Astrocyte of the hippocampus (primary cell): Measurements from ENCODE around the gene RERE.

Source experiments
- DNase-seq: peaks from one replicate; pipeline ENCODE4 v3.0.0; 2011; ENCODE audit warnings: low read depth, low spot score

The RERE gene

DNA sequence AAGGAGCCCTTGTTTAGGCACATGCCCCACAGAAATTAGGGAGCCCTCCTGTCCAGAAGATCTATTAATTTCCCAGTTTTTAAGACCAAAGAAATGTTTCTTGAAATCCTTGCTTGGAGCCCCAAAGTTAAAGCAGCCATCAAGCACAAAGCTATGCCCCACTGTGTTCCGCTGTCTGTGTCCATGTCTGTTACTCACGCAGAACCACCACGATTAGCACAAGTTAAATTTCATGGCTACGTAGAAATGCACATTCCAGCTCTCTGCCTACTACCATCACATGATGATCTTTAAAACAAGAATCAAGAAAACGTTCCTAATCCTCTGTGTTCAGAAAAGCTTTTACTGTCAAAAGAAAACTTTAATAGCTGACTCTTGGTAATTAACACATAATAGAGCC lies 238.5 kb downstream of the RERE start:
- DNase-seq, result no peak

DNA sequence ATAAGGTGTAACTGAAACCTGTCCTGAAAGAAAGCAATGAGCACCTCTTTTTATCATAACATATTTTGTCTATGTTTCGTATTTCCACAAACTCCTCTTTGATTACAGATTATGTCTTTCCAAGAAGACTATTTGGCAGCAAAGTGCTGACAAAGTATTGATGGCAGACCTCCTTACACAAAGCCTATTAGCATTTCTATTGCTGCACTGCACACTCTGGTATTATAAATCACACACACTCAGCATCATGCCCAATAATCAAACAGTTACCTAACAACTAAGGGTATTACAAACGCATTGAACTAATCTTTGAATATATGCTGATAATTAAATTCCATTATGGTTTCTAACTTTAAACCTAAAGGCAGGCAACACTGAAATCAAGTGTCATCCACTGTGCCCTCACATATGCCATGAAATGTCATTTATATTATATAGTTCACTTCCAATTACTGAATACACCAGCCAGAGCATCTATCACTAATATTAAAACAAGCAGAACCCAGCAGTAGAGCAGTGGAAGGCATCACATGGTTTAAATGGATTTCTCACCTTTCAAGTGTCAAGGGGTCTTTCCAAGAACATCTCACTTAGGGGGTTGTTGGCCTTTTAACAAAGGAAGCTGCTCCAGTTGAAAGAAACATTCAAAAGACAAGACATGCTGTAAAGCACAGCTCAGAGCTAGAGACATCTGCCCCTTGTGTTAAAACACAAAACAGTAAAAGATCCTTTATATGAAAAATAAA lies 239.1 kb downstream of the RERE start:
- no peak for DNase-seq

DNA sequence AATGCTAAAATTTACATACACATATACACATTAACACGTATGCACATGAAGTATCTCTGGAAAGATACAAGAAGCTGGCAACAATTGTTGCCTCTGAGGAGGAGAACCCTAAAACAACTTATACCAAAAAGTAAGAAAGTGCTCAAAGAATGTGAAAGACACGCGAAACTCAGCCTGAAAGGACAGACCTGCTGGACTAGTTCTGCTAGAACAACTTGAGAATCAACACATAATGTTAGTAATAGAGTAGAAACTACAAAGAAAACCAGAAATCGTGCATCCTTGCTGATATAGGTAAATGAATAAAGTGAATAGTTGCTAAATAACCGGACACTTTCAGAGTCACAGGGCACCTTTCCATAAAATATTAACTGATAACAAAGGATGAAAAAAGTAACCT lies 242.5 kb downstream of the RERE start:
- DNase-seq, result no peak

DNA sequence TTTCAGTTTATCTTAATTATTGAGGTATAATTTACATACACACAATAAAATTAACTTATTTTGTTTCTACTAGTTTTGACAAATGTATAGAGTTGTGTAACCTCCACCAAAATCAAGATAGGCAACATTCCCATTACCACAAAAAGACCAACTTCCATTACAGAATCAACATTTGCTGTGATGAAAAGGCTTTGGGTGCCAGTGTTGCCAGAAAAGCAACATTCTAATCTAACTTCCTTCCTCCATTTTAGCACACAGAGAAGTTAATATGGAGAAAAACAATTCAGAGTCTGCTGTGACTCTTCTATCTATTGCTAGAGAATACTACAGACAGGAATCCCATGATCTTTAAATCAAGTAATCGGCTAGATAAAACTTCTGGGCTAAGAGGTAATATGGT lies 245.3 kb downstream of the RERE start:
- DNase-seq, result no peak

DNA sequence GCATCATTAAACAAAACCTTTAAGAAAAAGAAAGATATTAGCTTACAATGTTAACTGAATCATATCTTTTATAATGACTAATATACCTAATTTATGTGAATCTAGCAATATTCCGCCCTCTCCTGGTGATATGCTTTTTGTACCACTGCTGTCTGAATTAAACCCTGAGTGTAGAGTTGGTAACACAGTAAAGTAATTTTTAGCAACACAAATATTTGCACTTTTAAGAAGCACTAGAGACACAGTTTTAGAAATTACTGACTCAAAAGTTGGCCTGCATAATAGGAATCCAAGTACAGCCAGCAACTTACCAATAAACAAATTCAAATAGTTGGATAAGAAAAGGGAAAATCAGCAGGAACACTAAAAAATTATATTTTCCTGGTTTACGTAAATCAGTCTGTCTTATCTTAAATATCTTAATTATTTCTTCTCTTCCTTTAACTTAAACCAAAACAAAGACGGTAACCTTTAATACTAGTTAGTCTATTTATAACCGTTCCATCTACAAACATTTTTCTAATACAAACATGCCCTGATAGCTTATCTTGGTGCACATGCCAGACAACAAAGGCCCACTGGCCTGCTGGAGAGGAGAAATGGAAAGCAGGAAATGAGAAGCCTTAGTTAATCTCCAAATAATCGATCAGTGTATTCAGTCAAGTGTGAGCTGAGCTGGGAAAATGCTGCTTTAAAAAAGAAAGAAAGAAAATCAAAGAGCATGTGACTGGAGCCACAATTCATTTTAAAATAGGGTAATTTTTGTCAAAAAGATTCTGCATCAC lies 246.0 kb downstream of the RERE start:
- DNase-seq, result peak; percentile 40

DNA sequence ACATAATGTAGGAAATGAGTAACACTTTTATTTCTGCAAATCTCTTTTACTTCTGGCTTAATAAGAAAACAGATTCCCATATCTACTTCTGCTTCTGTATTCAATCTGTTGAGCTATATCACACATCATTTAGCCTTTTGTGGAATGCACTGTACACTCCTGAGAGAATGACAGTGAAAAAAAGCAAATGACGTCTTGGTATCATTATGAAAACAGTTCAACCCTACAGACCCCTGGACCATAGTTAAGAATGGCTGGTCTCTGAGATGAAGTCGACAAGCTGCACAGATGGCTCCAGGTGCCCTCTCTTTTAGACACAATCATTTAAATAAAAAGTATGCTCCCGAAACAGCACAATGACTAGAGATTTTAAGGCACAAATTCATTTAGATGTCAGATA lies 247.0 kb downstream of the RERE start:
- DNase-seq, result no peak

DNA sequence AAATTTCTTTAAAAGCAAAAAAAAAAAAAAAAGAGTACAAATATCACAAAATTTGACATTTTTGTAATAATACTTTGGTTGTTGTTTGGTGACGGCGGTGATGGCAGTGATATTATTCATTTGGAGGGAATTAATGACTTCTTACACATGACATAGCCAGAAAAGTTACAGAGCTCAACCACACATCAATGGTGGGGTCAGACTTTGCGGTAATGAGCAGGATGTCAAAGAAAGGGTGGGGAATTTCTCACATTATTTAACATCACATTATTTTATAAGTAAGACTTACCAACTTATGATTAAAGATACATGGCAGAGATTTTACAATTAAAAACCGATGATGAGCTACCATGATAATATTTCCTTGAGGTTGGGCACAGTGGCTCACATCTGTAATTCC lies 248.2 kb downstream of the RERE start:
- no peak for DNase-seq

DNA sequence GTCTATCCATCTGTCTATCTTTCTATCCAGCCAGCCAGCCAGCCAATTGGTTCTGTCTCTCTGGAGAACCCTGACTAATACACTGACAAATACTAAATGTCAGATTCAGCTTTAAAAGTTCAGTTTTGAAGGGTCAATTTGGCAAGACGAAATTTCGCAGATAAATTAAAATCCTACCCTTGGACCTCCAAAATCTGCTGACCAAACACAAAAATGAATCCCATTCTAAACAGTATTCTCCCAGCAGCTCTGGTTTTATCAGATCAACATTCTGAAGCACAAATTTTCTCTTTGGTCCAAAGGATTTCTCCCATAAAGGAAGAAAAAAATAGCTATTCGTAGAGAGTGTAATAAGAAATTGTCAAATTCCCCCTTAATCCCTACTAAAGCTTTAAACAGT lies 248.6 kb downstream of the RERE start:
- DNase-seq, result no peak

DNA sequence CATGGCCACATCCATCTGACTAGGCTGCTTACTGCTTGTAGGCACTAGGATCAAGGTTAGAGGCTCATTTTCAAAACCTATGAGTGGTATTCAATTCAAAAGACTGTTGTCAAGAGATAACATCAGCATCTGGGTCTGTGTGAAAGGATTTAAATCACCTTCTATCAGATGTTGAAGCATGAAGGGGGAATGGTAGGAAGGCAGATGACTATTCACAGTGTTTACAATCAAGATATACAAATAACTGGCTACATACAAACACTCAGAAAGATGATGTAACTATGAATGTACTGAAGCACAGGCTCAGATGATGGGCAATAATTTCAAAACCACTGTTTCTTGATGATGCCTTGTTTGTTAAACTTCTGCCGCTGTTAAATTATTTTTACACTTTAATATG lies 250.3 kb downstream of the RERE start:
- DNase-seq, result no peak

DNA sequence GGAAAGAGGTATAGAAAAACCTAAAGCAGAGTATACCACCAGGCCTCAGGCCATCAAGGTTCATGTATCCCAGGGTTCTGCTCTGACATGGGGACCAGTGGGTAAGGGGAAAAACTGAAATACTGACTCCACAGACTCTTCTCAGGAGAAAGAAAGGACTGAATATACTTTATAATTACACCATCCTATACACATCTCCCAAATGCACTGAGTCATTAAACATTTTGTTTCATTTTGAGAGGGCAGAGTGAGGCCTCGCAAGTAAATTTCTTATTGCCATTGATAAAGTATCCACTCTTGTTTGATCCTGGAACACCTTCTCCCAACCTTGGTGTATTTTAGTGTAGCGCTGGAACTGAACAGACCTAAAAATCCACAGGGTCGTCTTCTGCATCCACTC lies 251.6 kb downstream of the RERE start:
- no peak for DNase-seq

DNA sequence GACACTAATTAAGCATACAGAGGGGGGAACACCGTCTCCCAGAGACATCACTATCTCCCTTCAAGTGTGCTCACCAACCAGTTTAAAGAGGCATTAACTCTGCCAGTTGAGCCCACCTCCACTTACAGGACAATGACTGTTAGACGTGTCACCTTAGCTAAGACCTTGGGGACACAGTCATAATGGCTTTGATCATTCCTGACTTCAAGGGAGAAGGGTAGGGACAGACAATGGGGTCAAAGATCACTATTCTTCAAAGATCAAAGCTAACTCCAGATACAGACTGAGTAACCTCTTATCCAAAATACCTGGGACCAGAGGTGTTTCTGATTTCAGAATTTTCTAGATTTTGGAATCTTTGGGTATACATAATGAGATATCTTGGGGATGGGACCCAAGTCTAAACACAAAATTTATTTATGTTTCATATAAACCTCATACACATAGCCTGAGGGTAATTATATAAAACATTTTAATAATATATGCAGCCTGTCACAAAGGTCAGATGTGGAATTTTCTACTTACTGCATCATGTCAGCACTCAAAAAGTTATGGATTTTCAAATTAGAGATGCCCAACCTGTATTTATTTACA lies 253.4 kb downstream of the RERE start:
- no peak for DNase-seq

DNA sequence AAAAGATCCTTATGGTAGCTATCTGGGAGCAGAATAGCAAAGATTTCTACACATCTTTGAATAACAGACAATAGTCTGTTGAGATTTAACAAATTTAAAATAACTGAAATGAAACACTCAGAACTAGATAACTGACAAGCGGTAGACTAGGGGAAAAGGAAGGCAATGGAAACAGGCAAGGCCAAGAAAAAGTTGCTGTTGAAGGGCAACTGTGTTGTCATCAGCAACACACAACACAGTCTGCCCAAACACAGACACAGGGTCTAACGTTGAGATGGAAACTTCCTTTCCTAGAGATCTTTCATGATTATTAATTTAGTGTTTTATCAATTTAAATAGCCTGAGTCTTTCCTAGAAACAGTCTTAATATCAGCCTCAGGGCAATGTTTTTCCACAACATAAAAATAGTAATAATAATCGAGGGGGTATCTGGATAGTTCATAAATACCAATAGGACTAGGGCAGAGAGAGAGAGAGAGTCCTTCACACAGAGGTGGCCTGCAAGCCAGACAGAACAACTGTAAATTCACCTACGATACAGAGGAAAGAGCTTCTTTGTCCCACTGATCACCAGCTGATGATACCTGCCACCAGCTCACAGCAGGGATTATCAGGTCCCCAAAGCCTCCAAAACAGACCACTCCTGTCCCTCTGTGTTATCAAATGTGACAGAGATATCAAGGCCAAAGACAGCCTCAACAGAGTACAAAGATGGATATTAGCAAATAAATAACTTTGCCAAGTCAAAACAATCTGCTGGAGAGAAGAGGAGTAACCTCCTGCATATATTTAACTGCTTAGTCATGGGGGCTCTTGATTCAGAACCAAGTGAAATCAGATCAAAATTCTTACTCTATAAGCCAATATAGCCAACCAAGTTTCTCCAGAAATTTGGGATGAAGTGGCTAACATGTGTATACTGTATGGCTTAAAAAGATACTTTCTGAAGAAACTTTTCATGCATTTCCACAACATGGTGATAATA lies 254.3 kb downstream of the RERE start:
- peak; percentile 23 for DNase-seq

DNA sequence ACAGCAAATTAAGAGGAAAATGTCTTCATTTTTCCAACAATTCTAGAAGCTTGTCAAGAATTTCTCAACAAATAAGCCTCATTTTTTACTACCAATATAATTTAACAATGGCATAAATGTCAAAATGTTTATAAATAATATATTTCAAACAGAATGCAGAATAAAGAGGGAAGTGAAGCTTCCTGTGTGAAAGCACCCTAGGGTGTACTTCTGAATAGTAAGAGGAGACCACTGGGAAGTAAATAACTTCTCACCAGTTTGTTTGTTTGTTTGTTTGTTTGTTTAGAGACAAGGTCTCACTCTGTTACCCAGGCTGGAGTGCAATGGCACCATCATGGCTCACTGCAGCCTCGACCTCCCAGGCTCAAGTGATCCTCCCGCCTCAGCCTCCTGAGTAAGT lies 255.2 kb downstream of the RERE start:
- DNase-seq, result no peak

DNA sequence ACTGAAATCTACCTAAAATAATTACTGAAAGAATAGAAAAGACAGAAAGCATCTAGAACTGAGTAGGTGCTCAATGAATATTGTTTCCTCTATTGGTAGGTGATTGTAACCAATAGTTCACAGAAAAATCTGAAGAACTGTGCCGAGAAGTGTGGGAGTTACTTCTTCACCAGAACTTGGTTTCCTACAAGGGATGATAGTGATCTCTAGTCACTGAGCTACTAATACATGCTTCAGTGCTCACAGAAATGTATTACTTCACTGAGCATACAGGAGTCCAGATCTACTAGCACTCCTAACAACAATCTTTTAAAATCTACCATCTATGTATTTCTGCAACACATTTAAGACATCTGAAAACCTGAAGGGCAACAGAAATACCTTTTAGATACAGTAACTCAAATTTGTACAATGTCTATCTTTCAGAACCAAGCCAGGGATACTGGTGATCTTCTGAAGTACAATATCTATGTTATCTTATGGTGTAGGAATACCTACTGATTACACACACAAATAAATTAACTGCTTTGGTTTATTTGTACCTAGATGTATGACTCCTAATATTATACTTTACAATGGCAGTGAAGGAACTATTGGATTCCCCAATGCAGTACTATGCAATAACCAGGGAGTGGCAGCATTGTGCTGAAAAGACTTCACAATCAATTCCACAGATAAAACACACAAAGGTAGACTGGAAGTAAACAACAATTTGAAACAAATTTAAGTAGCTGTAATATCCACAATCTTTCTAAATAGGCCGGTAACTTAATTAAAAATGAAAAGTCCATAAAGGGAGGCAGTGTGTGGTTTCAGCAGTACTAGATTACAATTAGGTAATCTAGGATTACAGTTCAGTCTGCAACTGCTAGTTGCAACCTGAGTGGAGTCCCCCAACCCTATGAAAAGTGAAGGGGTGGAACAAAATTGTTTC lies 256.6 kb downstream of the RERE start:
- DNase-seq, result peak; percentile 60

DNA sequence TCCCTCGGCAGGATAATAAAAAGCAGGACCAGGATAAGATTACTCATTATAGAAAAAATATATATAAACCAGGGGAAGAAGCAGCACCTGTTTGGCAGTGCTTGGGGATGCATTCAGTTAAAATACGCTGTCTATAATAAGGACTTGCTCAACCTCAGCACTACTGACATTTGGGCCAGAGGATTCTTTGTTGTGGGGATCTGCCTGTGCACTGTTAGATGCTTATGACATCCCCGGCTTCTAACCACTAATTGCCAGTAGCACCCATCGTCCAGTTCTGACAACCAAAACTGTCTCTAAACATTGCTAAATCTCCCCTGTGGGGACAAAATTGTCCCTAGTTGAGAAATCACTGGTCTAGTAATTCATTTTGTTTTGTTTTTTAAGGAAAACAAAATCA lies 257.4 kb downstream of the RERE start:
- DNase-seq, result no peak

DNA sequence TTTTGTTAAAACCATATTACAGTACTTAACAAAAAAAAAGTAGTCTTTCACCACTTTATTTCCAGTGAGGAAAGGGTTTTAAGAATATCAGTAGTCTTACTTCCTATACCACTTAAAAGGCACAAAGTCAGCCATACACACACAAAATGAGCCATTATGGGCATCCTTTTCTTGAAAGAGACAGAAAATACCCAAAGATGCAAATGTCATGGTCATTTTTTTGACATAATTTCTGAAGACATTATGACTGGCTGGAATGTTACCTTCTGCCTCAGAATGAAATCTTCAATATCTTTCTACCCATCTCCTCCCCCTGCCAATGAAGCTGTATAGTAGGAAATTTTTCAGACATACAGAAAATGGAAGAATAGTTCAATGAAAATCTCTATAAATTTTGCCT lies 261.9 kb downstream of the RERE start:
- DNase-seq, result no peak

DNA sequence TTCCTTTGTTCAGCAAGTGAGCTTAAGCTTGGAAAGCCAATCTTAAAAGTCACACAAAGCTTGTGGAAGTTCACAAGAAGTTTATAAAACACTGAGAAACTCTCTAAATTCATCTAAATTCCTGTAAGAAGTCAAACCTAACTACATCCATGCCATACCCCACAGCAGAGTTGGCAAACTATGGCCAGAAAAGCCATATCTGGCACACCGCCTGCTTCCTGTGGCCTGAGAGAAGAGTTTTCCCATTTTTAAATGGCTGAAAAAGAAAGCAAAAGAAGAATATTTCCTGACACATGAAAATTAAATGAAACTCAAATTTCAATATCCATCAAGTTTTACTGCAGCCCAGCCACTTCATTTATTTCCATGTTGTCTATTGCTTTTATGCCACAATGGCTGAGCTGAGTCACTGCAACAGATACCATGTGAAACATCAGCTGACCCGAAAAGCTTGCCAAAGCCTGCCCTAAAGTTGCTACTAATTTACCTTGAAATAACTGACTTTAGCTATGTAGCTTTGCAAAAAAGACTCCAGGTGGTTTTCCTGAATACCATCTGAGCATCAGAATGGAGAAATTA lies 262.4 kb downstream of the RERE start:
- DNase-seq, result peak; percentile 67

DNA sequence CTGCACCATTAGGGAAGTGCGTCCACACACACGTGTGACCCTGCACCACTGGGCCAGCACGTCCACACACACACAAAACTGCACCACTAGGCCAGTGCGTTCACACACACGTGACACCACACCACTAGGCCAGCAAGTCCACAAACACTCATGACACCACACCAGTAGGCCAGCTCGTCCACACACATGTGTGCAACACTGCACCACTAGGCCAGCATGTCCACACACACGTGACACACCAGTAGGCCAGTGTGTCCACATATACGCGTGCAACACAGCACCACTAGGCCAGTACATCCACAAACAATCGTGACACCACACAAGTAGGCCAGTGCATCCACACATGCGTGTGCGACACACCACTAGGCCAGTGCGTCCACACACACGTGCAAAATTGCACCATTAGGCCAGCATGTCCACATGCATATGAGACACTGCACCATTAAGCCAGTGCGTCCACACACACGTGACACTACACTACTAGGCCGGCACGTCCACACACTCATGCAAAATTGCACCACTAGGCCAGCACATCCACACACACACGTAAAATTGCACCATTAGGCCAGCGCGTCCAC lies 264.5 kb downstream of the RERE start:
- DNase-seq, result no peak

DNA sequence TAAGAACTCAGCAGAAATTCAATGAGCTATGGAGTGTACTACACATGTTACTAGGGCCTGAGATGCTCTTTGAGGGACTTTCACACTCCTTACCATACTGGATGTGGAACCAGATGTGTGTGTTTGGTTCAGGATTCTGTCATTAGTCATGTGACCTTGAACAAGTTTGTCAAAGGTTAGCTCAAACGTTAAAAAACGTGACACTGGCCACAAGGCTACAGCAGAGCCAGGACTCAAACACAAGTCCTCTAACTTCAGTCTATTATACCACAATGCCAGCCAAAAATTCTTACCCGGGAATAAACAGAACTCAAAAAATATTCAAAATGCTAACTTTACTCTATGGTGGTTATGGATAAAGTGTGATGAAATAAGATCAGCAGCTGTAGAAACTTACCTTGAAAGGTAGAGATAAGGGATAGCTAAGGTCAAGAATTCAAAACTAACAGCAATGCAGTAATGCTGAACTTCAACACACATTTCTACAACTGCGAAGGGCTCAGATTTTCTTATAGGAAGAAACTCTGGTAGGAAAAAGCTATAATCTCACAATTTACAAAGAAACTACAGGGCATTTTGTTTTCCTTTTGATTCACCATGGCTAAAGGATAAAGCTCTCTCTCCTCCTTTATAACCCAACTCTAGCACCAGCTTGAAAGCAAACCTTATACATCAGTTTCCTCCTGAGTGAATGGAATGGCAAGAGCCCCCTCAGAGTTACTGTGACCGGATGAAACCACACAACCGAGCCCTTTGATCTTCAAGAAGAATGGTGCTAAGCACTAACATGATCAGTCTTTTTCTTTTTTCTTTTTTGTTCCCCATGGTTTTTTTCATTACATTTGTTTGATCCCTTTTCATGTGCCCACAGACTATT lies 265.6 kb downstream of the RERE start:
- DNase-seq, result peak; percentile 36
